ENCODE data around the gene MFN2. TPM values are rescaled to one million over a fixed set of nuclear protein-coding genes. Genes with fewer than 3 reads are reported as not detected.
"Not testable (repeated sequence)": the region's sequence is repeated elsewhere in the genome, so short reads cannot be mapped to it uniquely, and the experiment has no call there.

Gene MFN2
- total RNA-seq, 2 donors from 2014 or later, result 20.1 to 20.8 TPM

GRCh38 chr1:12037486-12038355, 57.5 kb downstream of the MFN2 start:
- H3K4me1 ChIP-seq, result no peaks in the 10 kb centered on the region
- H3K4me3 ChIP-seq, result no peak overlapping the region
- H3K27me3 ChIP-seq, result no peaks in the 10 kb centered on the region
- no peak for TF ChIP-seq CTCF (IDR thresholded peaks at IDR 0.05)
- TF ChIP-seq POLR2A (IDR thresholded peaks at IDR 0.05), result no peak
- intact Hi-C loops (cut with DNase I), result no loop called here
- no peak overlapping the region for H3K27ac ChIP-seq
- H3K36me3 ChIP-seq (replicated peaks in 1 of 2; ENCODE audit: insufficient read depth in 1 of 2, low read depth in 2 of 2), result no peaks in the 10 kb centered on the region
- ATAC-seq (no peak), DNase-seq (no peak)
- no peaks in the 10 kb centered on the region for H3K9me3 ChIP-seq
- 67 to 72% methylated on average over 13 to 17 of the region's 18 CpGs for WGBS, 2 donors

GRCh38 chr1:12038356-12039163, 58.3 kb downstream of the MFN2 start:
- TF ChIP-seq POLR2A (IDR thresholded peaks at IDR 0.05), result no peak
- no peak for TF ChIP-seq CTCF (IDR thresholded peaks at IDR 0.05)
- DNase-seq (no peak), ATAC-seq (no peak)
- H3K27ac ChIP-seq, result no peak overlapping the region
- no peaks in the 10 kb centered on the region for H3K9me3 ChIP-seq
- H3K27me3 ChIP-seq, result no peaks in the 10 kb centered on the region
- WGBS, 2 donors, result 60 to 62% methylated on average over 1 to 17 of the region's 17 CpGs
- no peaks in the 10 kb centered on the region for H3K36me3 ChIP-seq (replicated peaks in 1 of 2; ENCODE audit: insufficient read depth in 1 of 2, low read depth in 2 of 2)
- H3K4me3 ChIP-seq, result no peak overlapping the region
- intact Hi-C loops (cut with DNase I), result no loop called here
- no peaks in the 10 kb centered on the region for H3K4me1 ChIP-seq

- H3K4me1 ChIP-seq, result no peaks in the 10 kb centered on the region
- no peak for DNase-seq
- no peak overlapping the region for H3K27ac ChIP-seq
- no peaks in the 10 kb centered on the region for H3K36me3 ChIP-seq (replicated peaks in 1 of 2; ENCODE audit: insufficient read depth in 1 of 2, low read depth in 2 of 2)
- no peaks in the 10 kb centered on the region for H3K27me3 ChIP-seq
- H3K9me3 ChIP-seq, result no peaks in the 10 kb centered on the region
- no peak for ATAC-seq
- intact Hi-C loops (cut with DNase I), result no loop called here
- H3K4me3 ChIP-seq, result no peak overlapping the region
- 43 to 64% methylated on average over 2 of the region's 2 CpGs for WGBS, 2 donors
- TF ChIP-seq POLR2A (IDR thresholded peaks at IDR 0.05) (no peak), CTCF (IDR thresholded peaks at IDR 0.05) (no peak)
Observed at GRCh38 chr1:12039164-12039525, 58.9 kb downstream of the MFN2 start.

GRCh38 chr1:12039824-12040456, 59.7 kb downstream of the MFN2 start:
- H3K4me3 ChIP-seq; DNase-seq; H3K4me1 ChIP-seq; intact Hi-C loops (cut with DNase I); ATAC-seq; H3K9me3 ChIP-seq; H3K27me3 ChIP-seq; H3K27ac ChIP-seq; H3K36me3 ChIP-seq (replicated peaks in 1 of 2; ENCODE audit: insufficient read depth in 1 of 2, low read depth in 2 of 2): not testable (repeated sequence)
- WGBS, 2 donors, result 82 to 85% methylated on average over 12 to 13 of the region's 13 CpGs

GRCh38 chr1:12040457-12041051, 60.3 kb downstream of the MFN2 start:
- intact Hi-C loops (cut with DNase I), result no loop called here
- no peaks in the 10 kb centered on the region for H3K9me3 ChIP-seq
- no peak for ATAC-seq
- no peaks in the 10 kb centered on the region for H3K27me3 ChIP-seq
- 71% methylated on average over 6 of the region's 6 CpGs for WGBS, 2 donors
- no peak overlapping the region for H3K4me3 ChIP-seq
- no peak overlapping the region for H3K27ac ChIP-seq
- TF ChIP-seq CTCF (IDR thresholded peaks at IDR 0.05), result no peak
- no peak for TF ChIP-seq POLR2A (IDR thresholded peaks at IDR 0.05)
- no peaks in the 10 kb centered on the region for H3K4me1 ChIP-seq
- no peaks in the 10 kb centered on the region for H3K36me3 ChIP-seq (replicated peaks in 1 of 2; ENCODE audit: insufficient read depth in 1 of 2, low read depth in 2 of 2)
- DNase-seq, result no peak

- H3K4me3 ChIP-seq; H3K27me3 ChIP-seq; intact Hi-C loops (cut with DNase I); H3K4me1 ChIP-seq; H3K9me3 ChIP-seq; H3K27ac ChIP-seq; H3K36me3 ChIP-seq (replicated peaks in 1 of 2; ENCODE audit: insufficient read depth in 1 of 2, low read depth in 2 of 2): not testable (repeated sequence)
- ATAC-seq, result peak; percentile 40
- WGBS, 2 donors, result 47 to 50% methylated on average over 11 to 15 of the region's 15 CpGs
- DNase-seq, result peak in 1 of 4 donors; percentile 36
Observed at GRCh38 chr1:12044187-12044877, 64.1 kb downstream of the MFN2 start.
